K562 (cell line): ENCODE results near the gene C9. TPM values are rescaled to one million over a fixed set of nuclear protein-coding genes. Genes with fewer than 3 reads are reported as not detected.

Source experiments
- ATAC-seq: fragments of 200-7000 bp; cut with Tn5 transposase; 3 replicates; pipeline ENCODE4 v1.9.1; 2020; ENCODE audit warnings: moderate library complexity
- BruUV-seq: library from RNA; stranded (reverse); fragments of 400-500 nt; replicated peaks from 2 replicates; lab custom pipeline; 2021; lab: Mats Ljungman, UMichigan
- CTCF ChIA-PET: fragments of 300-600 bp; formaldehyde crosslinking; extraction: SDS; loops from one replicate; lab custom pipeline; 2021; ENCODE audit warnings: low intra/inter-chr PET ratio; lab: Yijun Ruan, JAX
- POLR2A ChIA-PET: fragments of 300-600, 350-650 bp; sonication (Branson Sonifier 250); formaldehyde crosslinking; extraction: SDS; loops from one replicate; lab custom pipeline; 2021; ENCODE audit warnings: antibody characterized with exemption, inconsistent platforms; lab: Yijun Ruan, JAX
- DNase-seq, 4 experiments: peaks; one replicate each; pipeline versions ENCODE4 v3.0.0 to v3.0.0-alpha.2; 2011 to 2018; ENCODE audit warnings: low spot score in 3 of 4, mixed read lengths in 3 of 4; ENCODE audit errors: extremely low read depth in 1 of 4
- FAIRE-seq: peaks from 2 replicates; lab custom pipeline; 2011; peaks lifted over from hg19 to GRCh38; lab: Jason Lieb, UNC
- H2AFZ ChIP-seq: 2 replicates; pipeline ENCODE4 v1.6.0; 2011; ENCODE audit warnings: low read depth, low read length, control low read depth, inconsistent platforms
- H3K27ac ChIP-seq: fragments of 200-600 bp; 3 replicates; pipeline ENCODE4 v1.8.0; 2011; ENCODE audit warnings: low read depth, mild to moderate bottlenecking, control low read depth, inconsistent platforms, low read length, moderate library complexity, mixed read lengths; ENCODE audit errors: extremely low read depth
- H3K27me3 ChIP-seq, 2 experiments: fragments of 300-600 bp in 1 of 2; 2 replicates in 1 of 2; 3 replicates in 1 of 2; pipeline versions ENCODE4 v1.6.0 to v1.8.0; 2011; ENCODE audit warnings: inconsistent platforms in 2 of 2, low read length in 2 of 2, mild to moderate bottlenecking in 1 of 2, mixed read lengths in 1 of 2, moderate library complexity in 1 of 2; ENCODE audit not compliant: control insufficient read depth in 2 of 2, insufficient read depth in 2 of 2
- H3K36me3 ChIP-seq: fragments of 300-600 bp; 3 replicates; pipeline ENCODE4 v1.8.0; 2011; ENCODE audit warnings: mild to moderate bottlenecking, low read length, inconsistent platforms; ENCODE audit not compliant: control insufficient read depth, insufficient read depth
- H3K4me1 ChIP-seq, 2 experiments: fragments of 200-600 bp in 1 of 2; replicated peaks in 1 of 2; 2 replicates in 1 of 2; 3 replicates in 1 of 2; pipeline versions ENCODE4 v1.5.1 to v1.8.0; 2011; ENCODE audit warnings: inconsistent platforms in 2 of 2, low read length in 2 of 2, mild to moderate bottlenecking in 1 of 2, mixed read lengths in 1 of 2, moderate library complexity in 1 of 2; ENCODE audit not compliant: control insufficient read depth in 2 of 2, insufficient read depth in 2 of 2
- H3K4me2 ChIP-seq: 2 replicates; pipeline ENCODE4 v1.6.1; 2011; ENCODE audit warnings: low read length, control low read depth, inconsistent platforms, mixed read lengths; ENCODE audit not compliant: insufficient read depth
- H3K4me3 ChIP-seq: fragments of 200-600 bp; sonication (generic), shearing (Covaris generic); 2 replicates; pipeline ENCODE4 v1.5.1; 2016; ENCODE audit warnings: control low read depth, inconsistent platforms
- H3K79me2 ChIP-seq: fragments of 200-600 bp; 3 replicates; pipeline ENCODE4 v1.8.0; 2011; ENCODE audit warnings: low read length, inconsistent platforms; ENCODE audit not compliant: control insufficient read depth, insufficient read depth
- H3K9ac ChIP-seq, 2 experiments: 2 replicates each; pipeline versions ENCODE4 v1.6.0 to v1.6.1; 2011; ENCODE audit warnings: low read depth in 2 of 2, low read length in 2 of 2, control low read depth in 1 of 2, inconsistent platforms in 1 of 2, mild to moderate bottlenecking in 1 of 2, mixed read lengths in 1 of 2; ENCODE audit not compliant: insufficient read depth in 1 of 2
- H3K9me1 ChIP-seq: one replicate; pipeline ENCODE4 v1.6.0; 2011; ENCODE audit warnings: inconsistent platforms, mild to moderate bottlenecking, low read length, moderate library complexity; ENCODE audit not compliant: control insufficient read depth, insufficient read depth
- H3K9me3 ChIP-seq: replicated peaks from 2 replicates; pipeline ENCODE4 v1.5.1; 2011; ENCODE audit warnings: low read depth, low read length, inconsistent platforms; ENCODE audit not compliant: control insufficient read depth, insufficient read depth
- H4K20me1 ChIP-seq: replicated peaks from 2 replicates; pipeline ENCODE4 v1.6.1; 2011; ENCODE audit warnings: low read length, inconsistent platforms, mixed read lengths; ENCODE audit not compliant: control insufficient read depth, insufficient read depth
- ARNT ChIP-seq, 2 experiments: fragments of 450-650 bp; IDR thresholded peaks; 2 replicates each; pipeline ENCODE4 v1.6.1; 2016; ENCODE audit warnings: mild to moderate bottlenecking in 1 of 2
- BHLHE40 ChIP-seq: IDR thresholded peaks from 2 replicates; pipeline ENCODE4 v1.6.1; 2011; ENCODE audit warnings: low read length, improper control_type of control experiment
- CREM ChIP-seq: IDR thresholded peaks from 2 replicates; pipeline ENCODE4 v1.6.1; 2014; ENCODE audit warnings: antibody characterized with exemption, low read depth
- E2F3 ChIP-seq: fragments of 250-450 bp; sonication (Bioruptor Pico); IDR thresholded peaks from 2 replicates; pipeline ENCODE4 v1.4.0; 2020; ENCODE audit warnings: mild to moderate bottlenecking
- FOXA3 ChIP-seq, 2 experiments: fragments of 450-650 bp in 1 of 2; sonication (generic) in 1 of 2; formaldehyde crosslinking; IDR thresholded peaks in 1 of 2; conservative IDR thresholded peaks in 1 of 2; 2 replicates each; pipeline versions ENCODE4 v1.4.0 to v1.8.0; 2020 to 2022; ENCODE audit warnings: mild to moderate bottlenecking in 2 of 2, missing genetic modification reagents in 1 of 2
- FOXJ3 ChIP-seq: sonication (generic); formaldehyde crosslinking; IDR thresholded peaks from 2 replicates; pipeline ENCODE4 v1.4.0; 2020; ENCODE audit warnings: mild to moderate bottlenecking, missing genetic modification reagents
- ILF3 ChIP-seq: fragments of 450-650 bp; IDR thresholded peaks from 2 replicates; pipeline ENCODE4 v1.6.1; 2018; ENCODE audit warnings: antibody characterized with exemption, mild to moderate bottlenecking, moderate library complexity, borderline replicate concordance
- STAT5A ChIP-seq: IDR thresholded peaks from 2 replicates; pipeline ENCODE4 v1.6.1; 2012; ENCODE audit warnings: low read length, inconsistent platforms, borderline replicate concordance
- TGIF2 ChIP-seq: sonication (generic); formaldehyde crosslinking; IDR thresholded peaks from 2 replicates; pipeline ENCODE4 v1.8.1; 2022; ENCODE audit warnings: mild to moderate bottlenecking, missing genetic modification reagents, moderate library complexity
- ZBTB43 ChIP-seq: sonication (generic); formaldehyde crosslinking; IDR thresholded peaks from 2 replicates; pipeline ENCODE4 v1.8.0; 2023; ENCODE audit warnings: mild to moderate bottlenecking, missing genetic modification reagents
- ZNF24 ChIP-seq: fragments of 450-650 bp; IDR thresholded peaks from 2 replicates; pipeline ENCODE4 v1.6.1; 2016
- ZNF282 ChIP-seq: sonication (generic); formaldehyde crosslinking; IDR thresholded peaks from 2 replicates; pipeline ENCODE4 v1.8.1; 2023; ENCODE audit warnings: missing genetic modification reagents
- WGBS: fragments of 100-300 bp; shearing (Covaris generic); methylation state at CpG from one replicate; pipeline ENCODE4 v1.1.6; 2016; ENCODE audit warnings: low coverage, mixed read lengths; ENCODE audit not compliant: insufficient coverage; ENCODE audit errors: missing lambda C conversion rate; 5-methylcytosine and 5-hydroxymethylcytosine counted together
- in situ Hi-C: fragments of 300-500 bp; cut with MboI; formaldehyde crosslinking; loops from 4 replicates; pipeline ENCODE4 v1.15.0; 2018; ENCODE audit warnings: inconsistent platforms, mixed read lengths
- intact Hi-C: fragments of 100-400 bp; cut with micrococcal nuclease; formaldehyde crosslinking; loops from 2 replicates; pipeline ENCODE4 v1.14.2; 2022
- polyA plus RNA-seq, 8 experiments: library from polyadenylated mRNA; depleted of rRNA in 4 of 8; stranded (reverse) in 5 of 8; unstranded in 3 of 8; fragments of >200 nt; fragmentation: Nextera tagmentation in 2 of 8; fragmentation: Illumina TruSeq in 1 of 8; extraction: Ambion mirVana in 2 of 8; extraction: Trizol in 1 of 8; gene quantifications; 2 replicates each; pipeline versions ENCODE4 v1.2.1 to v1.2.3, GENCODE V29; 2011 to 2014; ENCODE audit warnings: inconsistent platforms in 1 of 8, missing spikeins in 1 of 8
- total RNA-seq, 7 experiments: library from RNA; depleted of rRNA in 6 of 7; stranded (reverse); fragments of >200 nt in 6 of 7; fragmentation: Illumina TruSeq in 2 of 7; extraction: Trizol in 2 of 7; gene quantifications; 2 replicates each; pipeline versions ENCODE4 v1.2.1 to v1.2.3, GENCODE V29; 2011 to 2021; ENCODE audit warnings: low replicate concordance in 1 of 7
- TF ChIP-seq, protein P1 (sequence below), 2 experiments: fragments of 250-450 bp in 1 of 2; fragments of 450-650 bp in 1 of 2; sonication (Bioruptor Pico) in 1 of 2; IDR thresholded peaks; 2 replicates each; pipeline versions ENCODE4 v1.6.1 to v1.8.0; 2016 to 2021; ENCODE audit warnings: mild to moderate bottlenecking in 2 of 2, moderate library complexity in 2 of 2, missing compliant biosample characterization in 1 of 2, missing genetic modification characterization in 1 of 2

Gene C9
- total and polyA plus RNA-seq, 9 of the 15 experiments (the other 6 are each of a cell fraction or from before 2014, with no cell fraction given): 0.08 to 0.38 TPM; not detected in 7

- Histone ChIP-seq H3K4me1 (no peaks in the 10 kb centered on the region), H3K79me2 (no peaks in the 10 kb centered on the region), H3K4me2 (no peak overlapping the region), H3K36me3 (no peaks in the 10 kb centered on the region), H3K27ac (no peak overlapping the region), H3K9ac (no peak overlapping the region)
- POLR2A ChIA-PET: interaction anchor here (1.2 to 1.9 kb wide), 3 partner anchors 10 to 34 kb away, joined by 4 to 6 read pairs (median 6); no protein-coding TSS in a partner anchor
- no TSS peak for BruUV-seq
- FAIRE-seq: no peak
- intact Hi-C loops: no loop called here
- no peak for TF ChIP-seq E2F3 (CRISPR knock-in tag)
- no peak for TF ChIP-seq ZBTB43 (CRISPR knock-in tag)
- no peak for TF ChIP-seq ILF3
- no peak for TF ChIP-seq TGIF2 (CRISPR knock-in tag)
- no peak for TF ChIP-seq FOXJ3 (CRISPR knock-in tag)
- TF ChIP-seq CREM: no peak
- TF ChIP-seq, protein P1, sequence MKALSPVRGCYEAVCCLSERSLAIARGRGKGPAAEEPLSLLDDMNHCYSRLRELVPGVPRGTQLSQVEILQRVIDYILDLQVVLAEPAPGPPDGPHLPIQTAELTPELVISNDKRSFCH (CRISPR knock-in tag; IDR thresholded peaks at IDR 0.05): no peak
- TF ChIP-seq, protein P1 (tag; IDR thresholded peaks at IDR 0.05): no peak
- no peak for TF ChIP-seq ARNT (IDR thresholded peaks at IDR 0.05)
- no peak for TF ChIP-seq FOXA3 (CRISPR knock-in tag; conservative IDR thresholded peaks at IDR 0.05 in 1 of 2, IDR thresholded peaks at IDR 0.05 in 1 of 2)
- TF ChIP-seq ZNF24: no peak
- no peak for TF ChIP-seq ZNF282 (CRISPR knock-in tag)
- TF ChIP-seq BHLHE40: no peak
- no peak for TF ChIP-seq STAT5A
- TF ChIP-seq, all 486 proteins: peak for 0
- Histone ChIP-seq H3K9me1 (no peaks in the 10 kb centered on the region), H4K20me1 (no peaks in the 10 kb centered on the region), H3K27me3 (no peaks in the 10 kb centered on the region), H3K4me3 (no peak overlapping the region), H3K9me3 (no peaks in the 10 kb centered on the region), H2AFZ (no peak overlapping the region)
- DNase-seq (no peak), ATAC-seq (no peak)
- WGBS: 42% methylated on average over 3 of the region's 3 CpGs
- in situ Hi-C loops: no loop called here
- CTCF ChIA-PET: interaction anchor here (0.6 kb wide), 1 partner anchor 105 kb away, joined by 3 read pairs; no protein-coding TSS in a partner anchor
Measured at GRCh38 chr5:39257554-39257953, 106.7 kb downstream of the C9 start.
